Ascending aorta (tissue), 2 donors: ENCODE measurements around the gene TCEAL9. TPM values are rescaled to one million over a fixed set of nuclear protein-coding genes. Genes with fewer than 3 reads are reported as not detected.

Experiments
- DNase-seq, 2 donors: peaks; one replicate each; pipeline ENCODE4 v3.0.0-alpha.2; 2019; ENCODE audit warnings: low spot score in 2 of 2
- H3K27ac ChIP-seq, 2 donors: fragments of 200-600 bp; sonication (generic); one replicate each; pipeline ENCODE4 v1.5.1; 2016 to 2017; ENCODE audit warnings: mild to moderate bottlenecking in 1 of 2
- H3K27me3 ChIP-seq: fragments of 200-600 bp; sonication (generic); one replicate; pipeline ENCODE4 v1.5.1; 2017
- H3K36me3 ChIP-seq, 2 donors: fragments of 200-600 bp; sonication (generic); one replicate each; pipeline ENCODE4 v1.5.1; 2016
- H3K4me1 ChIP-seq, 2 donors: fragments of 200-600 bp; sonication (generic); one replicate each; pipeline ENCODE4 v1.5.1; 2016 to 2017; ENCODE audit warnings: mild to moderate bottlenecking in 1 of 2
- H3K4me3 ChIP-seq, 2 donors: fragments of 200-600 bp; sonication (generic); one replicate each; pipeline ENCODE4 v1.5.1; 2016 to 2017; ENCODE audit warnings: mild to moderate bottlenecking in 1 of 2
- H3K9me3 ChIP-seq, 2 donors: fragments of 200-600 bp; sonication (generic); one replicate each; pipeline ENCODE4 v1.5.1; 2016
- intact Hi-C: fragments of 100-400 bp; cut with DNase I; formaldehyde crosslinking; loops from one replicate; pipeline ENCODE4 v1.15.1; 2023
- total RNA-seq: library from RNA; depleted of rRNA; stranded (reverse); fragments of >200 nt; gene quantifications from one replicate; pipeline ENCODE4 v1.1.0, GENCODE V29; 2016
- TF ChIP-seq, protein P1 (sequence below), 3 experiments: fragments of 200-600 bp in 2 of 3; fragments of 450-650 bp in 1 of 3; sonication (generic) in 2 of 3; IDR thresholded peaks; one replicate each; pipeline ENCODE4 v1.5.1; 2016 to 2019; ENCODE audit warnings: antibody characterized with exemption in 3 of 3, mild to moderate bottlenecking in 1 of 3, moderate library complexity in 1 of 3

TCEAL9 gene
- total RNA-seq, 1 donor from 2014 or later: 20.9 TPM

DNA sequence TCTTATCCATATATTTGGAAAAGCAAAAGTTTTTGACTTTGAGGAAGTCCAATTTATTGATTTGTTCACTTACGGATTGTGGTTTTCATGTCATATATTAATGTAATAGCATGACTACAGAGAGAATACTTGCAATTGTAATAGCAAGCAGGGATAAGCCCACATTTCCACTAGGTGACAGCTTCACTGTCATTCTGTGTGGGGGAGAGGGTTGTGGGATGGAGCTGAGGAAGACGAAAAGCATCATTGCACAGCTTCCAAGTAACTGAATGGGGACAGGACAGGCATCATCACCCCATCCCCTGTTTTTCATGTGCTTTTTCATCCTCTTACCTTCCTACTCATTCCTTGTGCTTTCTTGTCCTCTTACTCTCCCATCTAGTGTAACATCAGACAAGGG is 51.5 kb downstream of the TCEAL9 start:
- Histone ChIP-seq H3K4me3 (no peak overlapping the region), H3K36me3 (no peaks in the 10 kb centered on the region), H3K4me1 (no peaks in the 10 kb centered on the region), H3K9me3 (no peaks in the 10 kb centered on the region), H3K27ac (no peak overlapping the region), H3K27me3 (no peaks in the 10 kb centered on the region)
- DNase-seq: no peak
- intact Hi-C loops: loop anchor here (2.0 kb wide), 1 partner anchor 57 kb away; no protein-coding TSS in a partner anchor
- TF ChIP-seq, protein P1, sequence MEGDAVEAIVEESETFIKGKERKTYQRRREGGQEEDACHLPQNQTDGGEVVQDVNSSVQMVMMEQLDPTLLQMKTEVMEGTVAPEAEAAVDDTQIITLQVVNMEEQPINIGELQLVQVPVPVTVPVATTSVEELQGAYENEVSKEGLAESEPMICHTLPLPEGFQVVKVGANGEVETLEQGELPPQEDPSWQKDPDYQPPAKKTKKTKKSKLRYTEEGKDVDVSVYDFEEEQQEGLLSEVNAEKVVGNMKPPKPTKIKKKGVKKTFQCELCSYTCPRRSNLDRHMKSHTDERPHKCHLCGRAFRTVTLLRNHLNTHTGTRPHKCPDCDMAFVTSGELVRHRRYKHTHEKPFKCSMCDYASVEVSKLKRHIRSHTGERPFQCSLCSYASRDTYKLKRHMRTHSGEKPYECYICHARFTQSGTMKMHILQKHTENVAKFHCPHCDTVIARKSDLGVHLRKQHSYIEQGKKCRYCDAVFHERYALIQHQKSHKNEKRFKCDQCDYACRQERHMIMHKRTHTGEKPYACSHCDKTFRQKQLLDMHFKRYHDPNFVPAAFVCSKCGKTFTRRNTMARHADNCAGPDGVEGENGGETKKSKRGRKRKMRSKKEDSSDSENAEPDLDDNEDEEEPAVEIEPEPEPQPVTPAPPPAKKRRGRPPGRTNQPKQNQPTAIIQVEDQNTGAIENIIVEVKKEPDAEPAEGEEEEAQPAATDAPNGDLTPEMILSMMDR (IDR thresholded peaks at IDR 0.05): no peak

Other genes with a start within 250 kb of the TCEAL9 start
- gene BEX4, start 141.4 kb upstream of the TCEAL9 start, total RNA-seq: 11.0 TPM
- 39.1 TPM for gene TCEAL8, start 101.4 kb upstream of the TCEAL9 start, total RNA-seq
- not detected for gene TCEAL5, start 79.8 kb upstream of the TCEAL9 start, total RNA-seq
- gene BEX2, start 45.5 kb upstream of the TCEAL9 start, total RNA-seq: 2.0 TPM
- gene TCEAL7, start 26.3 kb upstream of the TCEAL9 start, total RNA-seq: not detected
- 32.1 TPM for gene BEX3, start 20.0 kb downstream of the TCEAL9 start, total RNA-seq
- gene RAB40A, start 163.0 kb downstream of the TCEAL9 start, total RNA-seq: 1.5 TPM
- gene TCEAL4, start 229.0 kb downstream of the TCEAL9 start, total RNA-seq: 91.7 TPM